GM12864 (cell line): Measurements from ENCODE around the gene SLC3A2.

Source experiments
- DNase-seq: peaks from one replicate; pipeline ENCODE4 v3.0.0-alpha.2; 2011; ENCODE audit warnings: low read depth
- H3K4me3 ChIP-seq: 2 replicates; pipeline ENCODE4 v1.5.1; 2011; ENCODE audit warnings: mild to moderate bottlenecking, low read depth, low read length, control low read depth
- CTCF ChIP-seq: IDR thresholded peaks from 2 replicates; pipeline ENCODE4 v1.5.1; 2011; ENCODE audit warnings: low read depth, mild to moderate bottlenecking, moderate library complexity, low read length, control low read depth, inconsistent platforms; ENCODE audit errors: missing control alignments

The SLC3A2 gene

GRCh38 chr11:62880803-62881578 lies at the start of gene SLC3A2:
TSS of gene SLC3A2 (plus strand) at chr11:62880896. CDS start at chr11:62881024, 128 bp downstream.
- peak; percentile 84 for TF ChIP-seq CTCF
- peak; percentile 57 for DNase-seq
- peak within 1 kb of the TSS; percentile 87 for H3K4me3 ChIP-seq

GRCh38 chr11:62830904-62831519 lies 49.7 kb upstream of the SLC3A2 start:
- H3K4me3 ChIP-seq = peak overlapping the region; percentile 85
- TF ChIP-seq CTCF = no peak
- DNase-seq = no peak

DNA sequence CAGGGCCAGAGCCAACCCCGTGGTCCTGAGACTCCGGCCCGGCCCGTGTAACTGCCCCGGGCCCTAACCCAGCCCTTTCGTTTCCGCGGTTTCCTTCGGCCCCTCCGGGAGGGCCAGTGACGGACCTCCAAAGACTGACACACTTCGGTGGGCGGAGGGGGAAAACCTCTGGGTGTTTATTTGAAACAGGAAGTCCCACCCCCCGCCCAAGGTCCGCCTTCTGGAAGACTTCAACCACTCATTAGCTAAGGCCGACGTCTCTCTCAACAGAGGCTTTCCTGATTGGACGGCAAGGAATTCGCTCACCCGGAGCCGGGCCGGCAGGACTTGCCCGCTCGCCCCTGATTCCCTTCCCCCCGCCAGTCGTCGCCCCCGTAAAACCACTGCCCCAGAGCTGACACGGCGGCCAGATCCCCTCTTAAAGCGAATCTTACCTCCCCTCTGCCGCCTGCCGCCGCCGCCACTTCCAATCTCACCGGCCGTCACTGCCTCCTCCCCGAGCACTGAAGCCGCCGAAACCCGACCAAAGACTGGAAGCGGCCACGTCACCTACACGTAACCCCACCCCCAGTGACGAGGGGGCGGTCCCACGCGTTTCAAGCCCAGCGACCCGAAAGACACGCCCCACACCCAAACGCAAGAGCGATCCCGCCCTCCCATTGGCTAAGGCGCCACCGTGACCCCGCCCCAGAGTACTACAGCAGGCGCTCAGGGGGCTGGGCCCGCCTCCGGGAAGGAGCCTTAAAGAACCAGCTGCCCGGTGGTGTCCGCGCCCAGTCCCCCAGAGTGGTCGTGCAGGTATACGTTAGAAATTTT lies 49.0 kb upstream of the SLC3A2 start, which contains the start of gene STX5:
Gene STX5, minus strand, starts transcription at position 532 of the 816 bp plus-strand sequence. CDS start 808 bp downstream, outside the sequence.
- peak; percentile 95 for DNase-seq
- TF ChIP-seq CTCF = no peak
- peak within 1 kb of the TSS; percentile 85 for H3K4me3 ChIP-seq

DNA sequence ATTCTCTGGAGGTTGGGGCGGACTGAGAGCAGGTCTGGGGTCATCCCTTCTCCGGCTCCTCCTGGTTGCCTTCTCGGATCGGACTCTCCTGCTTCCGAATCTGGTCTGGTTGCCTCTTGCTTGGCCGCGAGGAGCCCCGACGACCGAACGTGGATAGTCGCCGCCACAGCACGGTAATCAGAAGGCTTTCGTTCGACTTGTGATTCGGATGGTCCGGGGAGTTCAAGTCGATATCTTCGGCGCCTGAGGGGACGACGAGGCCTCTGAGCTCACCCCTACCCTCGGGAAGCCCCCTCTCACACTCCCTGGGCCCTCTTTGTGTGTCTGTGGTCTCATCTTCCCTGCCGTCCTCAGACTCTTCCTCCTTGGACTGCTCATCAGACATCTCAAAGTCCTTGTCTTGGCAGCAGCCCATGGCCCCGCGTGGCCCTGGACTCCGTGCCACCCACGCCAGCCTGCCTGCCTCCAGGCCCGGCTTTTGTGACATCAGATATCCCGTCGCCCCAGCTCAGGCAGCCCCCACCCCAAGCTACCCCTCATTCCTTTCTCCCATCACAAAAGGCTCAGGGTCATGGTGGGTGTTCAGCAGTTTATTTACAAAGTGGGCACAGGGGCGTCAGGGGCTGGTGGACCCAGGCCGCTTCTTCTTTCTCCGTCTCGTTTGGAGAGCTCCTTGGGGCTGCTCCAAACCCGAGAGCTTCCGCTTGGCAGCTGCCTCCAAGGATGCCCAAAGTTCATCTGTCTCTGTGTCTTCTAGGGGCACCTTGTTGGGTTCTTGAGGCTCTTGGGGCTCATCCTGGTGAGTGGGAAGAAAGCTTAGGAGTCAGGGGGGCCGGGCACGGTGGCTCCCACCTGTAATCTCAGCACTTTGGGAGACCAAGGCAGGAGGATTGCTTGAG lies 48.1 kb upstream of the SLC3A2 start, which contains the start of gene TEX54:
Gene TEX54, minus strand, starts transcription at position 506 of the 899 bp plus-strand sequence.
- DNase-seq = no peak
- TF ChIP-seq CTCF = no peak
- H3K4me3 ChIP-seq = peak within 1 kb of the TSS; percentile 85

- TF ChIP-seq CTCF = no peak
- no peak for DNase-seq
- H3K4me3 ChIP-seq = no peak overlapping the region
These were observed 45.4 kb upstream of the SLC3A2 start for GRCh38 chr11:62835336-62835735.
